Measurements from ENCODE around the gene SLC66A2.

SLC66A2 gene

GRCh38 chr18:79955302-79956075 lies 4.0 kb upstream of the SLC66A2 start:
- no peak for TF ChIP-seq CTCF (IDR thresholded peaks at IDR 0.05; ENCODE audit: low read depth, low read length)
- H3K4me3 ChIP-seq (ENCODE audit: low read depth, low read length), result no peak overlapping the region

DNA sequence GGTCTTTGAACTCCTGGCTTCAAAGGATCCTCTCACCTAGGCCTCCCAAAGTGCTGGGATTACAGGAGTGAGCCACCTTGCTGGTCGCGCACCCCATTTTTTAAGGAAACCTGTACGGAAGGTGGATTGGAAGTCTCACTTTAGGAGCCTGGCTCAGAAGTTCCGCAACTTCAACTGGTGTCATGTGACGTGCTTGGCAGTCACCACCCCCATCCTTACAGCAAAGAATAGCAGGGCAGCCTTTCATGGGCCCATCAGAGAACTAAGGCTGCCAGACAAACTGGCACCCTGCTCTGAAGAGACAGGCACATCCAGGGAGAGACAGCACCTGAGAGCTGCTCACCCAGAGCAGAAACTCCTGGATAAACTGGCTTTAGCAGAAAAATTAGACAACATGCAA lies 3.3 kb upstream of the SLC66A2 start:
- no peak overlapping the region for H3K4me3 ChIP-seq (ENCODE audit: low read depth, low read length)
- TF ChIP-seq CTCF (IDR thresholded peaks at IDR 0.05; ENCODE audit: low read depth, low read length), result no peak

- TF ChIP-seq CTCF (IDR thresholded peaks at IDR 0.05; ENCODE audit: low read depth, low read length), result no peak
- no peak overlapping the region for H3K4me3 ChIP-seq (ENCODE audit: low read depth, low read length)
These were observed 2.7 kb upstream of the SLC66A2 start for GRCh38 chr18:79953971-79954651.

DNA sequence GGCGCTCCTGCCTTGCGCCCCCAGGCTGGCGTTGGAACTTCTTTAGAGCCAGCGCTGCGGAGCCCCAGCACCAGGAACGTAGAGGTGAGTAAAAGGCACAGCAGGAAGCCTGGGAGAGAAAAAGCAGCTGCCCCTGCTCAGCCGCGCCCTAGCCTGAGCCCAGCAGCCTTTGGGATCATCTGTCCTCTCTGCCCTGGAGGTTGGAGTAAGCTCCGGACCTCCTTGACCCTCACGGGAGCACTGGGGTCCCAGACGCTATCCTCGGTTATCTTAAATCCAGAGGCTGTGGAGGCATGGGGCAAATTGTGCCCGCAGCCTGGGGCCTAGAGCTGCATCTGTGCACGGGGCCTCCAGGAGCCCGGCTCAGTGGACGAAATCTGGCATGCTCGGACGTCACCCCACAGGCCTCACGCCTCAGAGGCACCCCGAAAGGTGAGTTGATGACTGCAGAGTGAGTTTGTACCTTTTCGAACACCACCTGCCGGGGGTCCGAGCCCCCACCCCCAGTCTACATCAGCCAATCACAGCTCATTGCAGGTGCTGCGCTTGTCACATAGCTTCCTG lies 1.6 kb upstream of the SLC66A2 start:
- TF ChIP-seq CTCF (IDR thresholded peaks at IDR 0.05; ENCODE audit: low read depth, low read length), result no peak
- H3K4me3 ChIP-seq (ENCODE audit: low read depth, low read length), result peak overlapping the region; percentile 65; the same call in 1 of the 2 replicates

DNA sequence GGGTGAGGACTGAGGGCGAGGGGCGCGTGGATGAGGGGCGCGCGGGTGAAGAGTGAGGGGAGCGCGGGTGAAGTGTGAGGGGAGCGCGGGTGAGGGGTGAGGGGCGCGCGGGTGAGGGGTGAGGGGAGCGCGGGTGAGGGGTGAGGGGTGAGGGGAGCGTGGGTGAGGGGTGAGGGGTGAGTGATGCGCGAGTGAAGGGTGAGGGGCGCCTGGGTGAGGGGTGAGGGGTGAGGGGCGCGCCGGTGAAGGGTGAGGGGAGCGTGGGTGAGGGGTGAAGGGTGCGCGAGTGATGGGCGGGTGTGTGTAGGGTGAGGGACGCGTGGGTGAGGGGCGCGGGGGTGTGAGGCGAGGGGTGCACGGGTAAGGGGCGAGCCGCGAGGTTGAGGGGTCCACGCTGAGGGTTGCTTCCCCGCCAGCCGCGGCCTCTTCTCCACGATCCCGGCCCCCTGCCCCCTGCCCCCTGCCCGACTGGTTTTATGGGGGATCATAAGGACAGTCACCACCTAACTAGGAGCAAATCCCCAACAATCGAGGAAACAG lies 1.1 kb upstream of the SLC66A2 start:
- peak overlapping the region; percentile 65 for H3K4me3 ChIP-seq (ENCODE audit: low read depth, low read length)
- TF ChIP-seq CTCF (IDR thresholded peaks at IDR 0.05; ENCODE audit: low read depth, low read length), result no peak

DNA sequence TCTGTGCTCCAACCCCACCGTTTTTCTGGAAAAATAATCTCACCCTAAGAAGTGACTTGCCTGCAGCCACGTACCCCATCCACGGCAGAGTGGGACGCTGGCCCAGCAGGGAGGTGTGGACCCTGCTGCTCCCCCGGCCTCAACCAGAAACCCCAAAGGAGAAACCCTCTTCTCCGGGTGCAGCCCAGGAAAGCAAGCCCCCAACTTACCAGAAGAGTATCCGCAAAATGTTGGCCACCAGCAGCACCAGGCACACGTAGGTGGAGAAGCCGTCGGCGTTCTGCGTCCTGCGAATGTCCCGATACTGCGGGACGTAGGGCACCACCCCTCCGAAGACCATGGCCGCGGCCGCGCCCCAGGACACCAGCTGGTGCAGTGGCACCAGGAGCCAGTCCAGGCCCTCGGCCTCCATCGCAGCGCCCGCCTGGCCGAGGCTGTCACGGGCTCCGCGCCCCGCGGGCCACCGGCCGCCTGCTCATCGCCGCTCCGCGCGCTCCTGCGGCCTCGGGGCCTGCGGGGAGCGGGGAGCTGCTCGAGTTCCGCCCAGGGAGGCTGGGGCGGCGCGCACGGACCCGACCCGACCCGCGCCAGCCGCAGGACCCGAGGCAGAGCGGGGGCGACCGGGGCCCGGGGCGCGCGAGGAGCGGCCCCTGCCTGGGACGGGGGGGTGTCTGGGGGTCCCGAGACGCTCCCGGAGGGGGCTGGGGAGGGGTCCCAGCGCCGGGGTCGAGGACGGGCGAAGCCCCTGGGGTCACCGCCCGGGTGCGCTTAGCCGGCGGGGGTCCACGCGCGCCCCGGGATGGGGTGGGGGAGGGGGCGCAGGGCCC lies 725 bp downstream of the SLC66A2 start:
- H3K4me3 ChIP-seq (ENCODE audit: low read depth, low read length), result peak overlapping the region; percentile 73
- TF ChIP-seq CTCF (IDR thresholded peaks at IDR 0.05; ENCODE audit: low read depth, low read length), result no peak
